Measurements from ENCODE around the gene STK33.

The STK33 gene

GRCh38 chr11:8614497-8614896 lies 20.5 kb upstream of the STK33 start:
- no peak overlapping the region for H3K4me3 ChIP-seq
- TF ChIP-seq, protein P1, sequence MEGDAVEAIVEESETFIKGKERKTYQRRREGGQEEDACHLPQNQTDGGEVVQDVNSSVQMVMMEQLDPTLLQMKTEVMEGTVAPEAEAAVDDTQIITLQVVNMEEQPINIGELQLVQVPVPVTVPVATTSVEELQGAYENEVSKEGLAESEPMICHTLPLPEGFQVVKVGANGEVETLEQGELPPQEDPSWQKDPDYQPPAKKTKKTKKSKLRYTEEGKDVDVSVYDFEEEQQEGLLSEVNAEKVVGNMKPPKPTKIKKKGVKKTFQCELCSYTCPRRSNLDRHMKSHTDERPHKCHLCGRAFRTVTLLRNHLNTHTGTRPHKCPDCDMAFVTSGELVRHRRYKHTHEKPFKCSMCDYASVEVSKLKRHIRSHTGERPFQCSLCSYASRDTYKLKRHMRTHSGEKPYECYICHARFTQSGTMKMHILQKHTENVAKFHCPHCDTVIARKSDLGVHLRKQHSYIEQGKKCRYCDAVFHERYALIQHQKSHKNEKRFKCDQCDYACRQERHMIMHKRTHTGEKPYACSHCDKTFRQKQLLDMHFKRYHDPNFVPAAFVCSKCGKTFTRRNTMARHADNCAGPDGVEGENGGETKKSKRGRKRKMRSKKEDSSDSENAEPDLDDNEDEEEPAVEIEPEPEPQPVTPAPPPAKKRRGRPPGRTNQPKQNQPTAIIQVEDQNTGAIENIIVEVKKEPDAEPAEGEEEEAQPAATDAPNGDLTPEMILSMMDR (IDR thresholded peaks at IDR 0.05): no peak
- no peak for DNase-seq (ENCODE audit: low spot score)

GRCh38 chr11:8613036-8613435 lies 19.0 kb upstream of the STK33 start:
- TF ChIP-seq, protein P1 (IDR thresholded peaks at IDR 0.05): no peak
- DNase-seq (ENCODE audit: low spot score): no peak
- Histone ChIP-seq H3K4me3 (no peak overlapping the region), H3K27ac (no peak overlapping the region)

More at GRCh38 chr11:8614497-8614896, 20.5 kb upstream of the STK33 start:
- H3K27ac ChIP-seq: no peak overlapping the region

GRCh38 chr11:8612522-8612921 lies 18.5 kb upstream of the STK33 start:
- no peak overlapping the region for H3K4me3 ChIP-seq
- TF ChIP-seq, protein P1 (IDR thresholded peaks at IDR 0.05): no peak
- DNase-seq (ENCODE audit: low spot score): no peak
- H3K27ac ChIP-seq: no peak overlapping the region

DNA sequence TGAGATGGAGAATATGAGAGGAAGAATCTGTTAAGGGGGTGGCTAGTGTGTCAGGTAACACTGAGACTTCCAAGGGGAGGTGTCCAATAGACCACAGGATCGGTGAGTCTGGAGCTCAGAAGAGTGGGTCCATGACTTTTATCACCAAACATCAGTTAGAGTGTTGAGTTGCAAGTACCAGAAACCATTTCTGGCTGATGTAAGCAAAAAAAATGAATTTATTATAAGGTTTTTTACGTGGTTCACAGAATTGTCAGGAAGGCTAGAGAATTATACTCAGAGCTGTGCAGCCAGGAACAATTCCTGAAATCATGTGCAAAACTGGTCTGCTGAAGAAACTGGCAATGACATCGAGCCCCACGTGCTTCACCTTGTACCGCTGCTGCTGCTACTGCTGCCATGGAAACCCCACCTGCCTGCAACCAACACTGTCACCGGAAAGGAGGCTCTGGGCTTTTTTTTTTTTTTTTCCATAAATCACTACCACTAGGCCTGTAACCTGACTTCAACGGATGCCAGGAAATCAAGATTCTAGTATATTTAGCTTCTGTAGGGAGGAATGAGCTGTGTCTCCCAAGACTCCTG lies 16.6 kb upstream of the STK33 start:
- no peak for DNase-seq (ENCODE audit: low spot score)
- TF ChIP-seq, protein P1 (IDR thresholded peaks at IDR 0.05): no peak
- Histone ChIP-seq H3K27ac (no peak overlapping the region), H3K4me3 (no peak overlapping the region)

DNA sequence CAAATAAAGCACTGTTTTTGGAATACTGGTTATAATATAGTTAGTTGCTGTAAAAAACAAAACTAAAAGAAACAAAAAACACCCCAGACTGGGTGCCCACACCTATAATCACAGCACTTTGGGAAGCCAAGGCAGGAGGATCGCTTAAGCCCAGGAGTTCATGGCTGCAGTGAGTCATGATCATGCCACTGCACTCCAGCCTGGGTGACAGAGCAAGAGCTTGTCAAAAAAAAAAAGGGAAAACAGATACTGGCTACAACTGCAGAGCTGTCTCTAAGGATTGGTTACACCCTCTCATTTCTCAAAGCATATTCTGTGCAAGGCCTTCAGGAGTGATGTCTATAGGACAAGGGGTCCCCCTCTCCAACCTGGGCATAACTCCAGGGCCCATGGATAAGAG lies 14.6 kb upstream of the STK33 start:
- Histone ChIP-seq H3K27ac (no peak overlapping the region), H3K4me3 (no peak overlapping the region)
- DNase-seq (ENCODE audit: low spot score): peak; percentile 1
- TF ChIP-seq, protein P1 (IDR thresholded peaks at IDR 0.05): no peak

DNA sequence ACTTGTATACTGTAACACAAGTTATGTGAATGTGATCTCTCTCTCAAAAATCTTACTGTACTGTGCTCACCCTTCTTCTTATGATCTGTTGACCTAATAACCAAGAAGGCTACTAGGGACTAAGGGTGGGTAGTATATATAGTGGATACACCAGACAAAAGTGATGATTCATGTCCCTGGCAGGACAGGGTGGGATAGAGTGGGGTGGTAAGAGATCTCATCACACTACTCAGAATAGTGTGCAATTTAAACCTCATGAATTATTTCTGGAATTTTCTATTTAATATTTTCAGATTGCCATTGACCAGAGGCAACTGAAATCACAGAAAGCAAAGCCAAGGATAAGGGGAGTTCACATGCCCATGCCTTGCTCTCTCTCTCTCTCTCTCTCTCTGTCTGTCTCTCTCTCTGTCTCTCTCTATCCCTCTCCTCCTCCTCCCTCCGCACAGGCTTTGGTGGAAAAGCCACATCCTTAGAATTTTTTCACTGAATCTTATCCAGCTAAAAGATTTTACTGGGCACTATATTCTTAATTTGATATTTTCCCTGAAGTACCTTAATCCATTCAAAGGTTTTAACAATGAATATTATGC lies 12.0 kb upstream of the STK33 start:
- TF ChIP-seq, protein P1 (IDR thresholded peaks at IDR 0.05): no peak
- no peak overlapping the region for H3K27ac ChIP-seq
- no peak overlapping the region for H3K4me3 ChIP-seq
- no peak for DNase-seq (ENCODE audit: low spot score)

- TF ChIP-seq, protein P1 (IDR thresholded peaks at IDR 0.05): peak; percentile 29
- DNase-seq (ENCODE audit: low spot score): no peak
- peak overlapping the region in 1 of 2 donors; percentile 36 for H3K27ac ChIP-seq
Measured at GRCh38 chr11:8604078-8604723, 10.2 kb upstream of the STK33 start.

More at GRCh38 chr11:8604078-8604723, 10.2 kb upstream of the STK33 start:
- no peak overlapping the region for H3K4me3 ChIP-seq
